HepG2 (cell line): ENCODE measurements around the gene VWCE. TPM values are rescaled to one million over a fixed set of nuclear protein-coding genes. Genes with fewer than 3 reads are reported as not detected.
A peak's percentile ranks its signal among the peaks of the same experiment; 100 is the strongest.

Experiments used
- CBX1 ChIP-seq: IDR thresholded peaks from one replicate; pipeline ENCODE4 v1.6.1; 2016; ENCODE audit warnings: antibody characterized with exemption, low read depth
- CCDC6 ChIP-seq: sonication (generic); formaldehyde crosslinking; IDR thresholded peaks from 2 replicates; pipeline ENCODE4 v1.8.1; 2022; ENCODE audit warnings: mild to moderate bottlenecking, missing genetic modification reagents, moderate library complexity
- EP300 ChIP-seq, 3 experiments: sonication (generic) in 1 of 3; formaldehyde crosslinking in 1 of 3; IDR thresholded peaks; 2 replicates each; pipeline versions ENCODE4 v1.5.1 to v1.6.1; 2011 to 2020; ENCODE audit warnings: low read depth in 2 of 3, low read length in 2 of 3, borderline replicate concordance in 1 of 3, improper control_type of control experiment in 1 of 3, mild to moderate bottlenecking in 1 of 3, missing genetic modification reagents in 1 of 3, moderate library complexity in 1 of 3
- GRHL1 ChIP-seq: sonication (generic); formaldehyde crosslinking; conservative IDR thresholded peaks from 2 replicates; pipeline ENCODE4 v1.8.0; 2022; ENCODE audit warnings: missing genetic modification reagents
- HIC2 ChIP-seq: sonication (generic); formaldehyde crosslinking; IDR thresholded peaks from 2 replicates; pipeline ENCODE4 v1.9.0; 2022; ENCODE audit warnings: low read depth, missing genetic modification reagents
- MTERF4 ChIP-seq: sonication (generic); formaldehyde crosslinking; IDR thresholded peaks from 2 replicates; pipeline ENCODE4 v1.8.0; 2023; ENCODE audit warnings: mild to moderate bottlenecking, missing genetic modification reagents
- MXD1 ChIP-seq: sonication (generic); formaldehyde crosslinking; IDR thresholded peaks from 2 replicates; pipeline ENCODE4 v1.4.0; 2020; ENCODE audit warnings: mild to moderate bottlenecking, missing genetic modification reagents
- MYNN ChIP-seq: sonication (generic); formaldehyde crosslinking; IDR thresholded peaks from 2 replicates; pipeline ENCODE4 v1.4.0; 2020; ENCODE audit warnings: mild to moderate bottlenecking, low read depth, missing genetic modification reagents
- POLR2A ChIP-seq, 2 experiments: IDR thresholded peaks; 2 replicates each; pipeline ENCODE4 v1.6.1; 2011; ENCODE audit warnings: low read depth in 2 of 2, low read length in 2 of 2, mild to moderate bottlenecking in 1 of 2, moderate library complexity in 1 of 2; ENCODE audit not compliant: insufficient read depth in 1 of 2
- PTBP1 ChIP-seq: fragments of 200-400 bp; formaldehyde crosslinking; IDR thresholded peaks from 2 replicates; pipeline ENCODE4 v1.6.1; 2018; ENCODE audit warnings: low read length, low read depth; ENCODE audit not compliant: poor library complexity, severe bottlenecking
- RCOR2 ChIP-seq: IDR thresholded peaks from 2 replicates; pipeline ENCODE4 v1.6.1; 2016; ENCODE audit warnings: missing biosample characterization, missing genetic modification reagents
- RXRA ChIP-seq: sonication (generic); formaldehyde crosslinking; IDR thresholded peaks from 2 replicates; pipeline ENCODE4 v1.5.1; 2020; ENCODE audit warnings: missing genetic modification reagents
- USF2 ChIP-seq, 2 experiments: sonication (generic) in 1 of 2; formaldehyde crosslinking in 1 of 2; IDR thresholded peaks; 2 replicates each; pipeline versions ENCODE4 v1.5.1 to v1.6.1; 2011 to 2020; ENCODE audit warnings: borderline replicate concordance in 1 of 2, low read depth in 1 of 2, low read length in 1 of 2, mild to moderate bottlenecking in 1 of 2, missing genetic modification reagents in 1 of 2, moderate library complexity in 1 of 2
- ZNF230 ChIP-seq: sonication (generic); formaldehyde crosslinking; IDR thresholded peaks from 2 replicates; pipeline ENCODE4 v1.4.0; 2020; ENCODE audit warnings: mild to moderate bottlenecking, missing genetic modification reagents
- ZNF253 ChIP-seq: sonication (generic); formaldehyde crosslinking; IDR thresholded peaks from 2 replicates; pipeline ENCODE4 v1.8.0; 2022; ENCODE audit warnings: mild to moderate bottlenecking, missing genetic modification reagents, borderline replicate concordance
- ZNF784 ChIP-seq: sonication (generic); formaldehyde crosslinking; IDR thresholded peaks from 2 replicates; pipeline ENCODE4 v1.5.1; 2020; ENCODE audit warnings: missing genetic modification reagents, mild to moderate bottlenecking, borderline replicate concordance
- polyA plus RNA-seq, 8 experiments: library from polyadenylated mRNA; depleted of rRNA in 3 of 8; stranded (reverse) in 7 of 8; unstranded in 1 of 8; fragments of >200 nt; fragmentation: Illumina TruSeq in 4 of 8; extraction: Trizol in 4 of 8; gene quantifications; 2 replicates each; pipeline versions ENCODE4 v1.2.1 to v1.2.3, GENCODE V29; 2011 to 2016; ENCODE audit warnings: low read depth in 4 of 8, missing spikeins in 1 of 8, mixed read lengths in 1 of 8; ENCODE audit not compliant: insufficient read depth in 1 of 8
- total RNA-seq, 5 experiments: library from RNA; depleted of rRNA; stranded (reverse); fragments of >200 nt; fragmentation: Illumina TruSeq; extraction: Trizol; gene quantifications; 2 replicates each; pipeline ENCODE4 v1.2.3, GENCODE V29; 2016; ENCODE audit warnings: low read depth in 1 of 5
- TF ChIP-seq, protein P1 (sequence below): sonication (generic); IDR thresholded peaks from 2 replicates; pipeline ENCODE4 v1.6.1; 2016; ENCODE audit warnings: low read depth, borderline replicate concordance
- TF ChIP-seq, protein P2 (sequence below): sonication (generic); formaldehyde crosslinking; IDR thresholded peaks from 2 replicates; pipeline ENCODE4 v1.8.1; 2023; ENCODE audit warnings: missing genetic modification reagents, inconsistent platforms, borderline replicate concordance

VWCE gene
- total and polyA plus RNA-seq, 2 of the 13 experiments (the other 11 are each of a cell fraction or from before 2014, with no cell fraction given): 27.6 to 58.3 TPM

DNA sequence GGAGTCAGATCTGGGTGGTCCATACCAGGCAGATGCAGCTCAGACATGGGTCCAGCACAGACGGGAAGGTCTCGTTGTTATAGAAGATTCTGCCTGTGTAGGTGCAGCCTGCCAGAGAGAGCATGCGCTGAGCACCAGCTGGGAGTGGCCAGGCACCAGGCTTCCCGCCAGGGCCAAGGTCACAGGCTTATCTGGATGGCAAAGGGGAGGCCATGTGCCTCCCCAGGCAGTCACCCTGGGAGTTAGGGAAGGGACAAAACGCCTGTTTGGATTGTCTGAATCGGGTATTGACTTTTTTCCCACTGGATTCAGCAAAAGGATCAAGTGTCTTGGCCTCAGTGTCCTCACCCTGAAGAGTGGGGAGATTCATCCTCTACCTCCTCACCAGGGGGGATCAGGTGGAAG, 27.7 kb downstream of the VWCE start (continued):
- no peak; the same call in 1 of the 2 replicates for TF ChIP-seq HIC2 (CRISPR knock-in tag)
- peak; percentile 71; the same call in 1 of the 2 replicates for TF ChIP-seq RXRA (CRISPR knock-in tag)
- TF ChIP-seq EP300 (IDR thresholded peaks at IDR 0.05; ENCODE audit: low read depth in 2 of 2, low read length in 2 of 2): no peak
- no peak for TF ChIP-seq EP300 (CRISPR knock-in tag; IDR thresholded peaks at IDR 0.05; ENCODE audit: borderline replicate concordance)
- TF ChIP-seq USF2 (IDR thresholded peaks at IDR 0.05; ENCODE audit: low read depth, low read length): no peak
- TF ChIP-seq USF2 (CRISPR knock-in tag; IDR thresholded peaks at IDR 0.05; ENCODE audit: borderline replicate concordance): no peak
- TF ChIP-seq PTBP1: no peak
- no peak for TF ChIP-seq MTERF4 (CRISPR knock-in tag)
- TF ChIP-seq, protein P1, sequence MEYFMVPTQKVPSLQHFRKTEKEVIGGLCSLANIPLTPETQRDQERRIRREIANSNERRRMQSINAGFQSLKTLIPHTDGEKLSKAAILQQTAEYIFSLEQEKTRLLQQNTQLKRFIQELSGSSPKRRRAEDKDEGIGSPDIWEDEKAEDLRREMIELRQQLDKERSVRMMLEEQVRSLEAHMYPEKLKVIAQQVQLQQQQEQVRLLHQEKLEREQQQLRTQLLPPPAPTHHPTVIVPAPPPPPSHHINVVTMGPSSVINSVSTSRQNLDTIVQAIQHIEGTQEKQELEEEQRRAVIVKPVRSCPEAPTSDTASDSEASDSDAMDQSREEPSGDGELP: peak; percentile 72; the same call in 1 of the 2 replicates
- no peak for TF ChIP-seq ZNF253 (CRISPR knock-in tag)
- TF ChIP-seq MYNN (CRISPR knock-in tag): no peak
- no peak for TF ChIP-seq RCOR2 (CRISPR knock-in tag)
- no peak for TF ChIP-seq MXD1 (CRISPR knock-in tag)
- TF ChIP-seq, protein P2, sequence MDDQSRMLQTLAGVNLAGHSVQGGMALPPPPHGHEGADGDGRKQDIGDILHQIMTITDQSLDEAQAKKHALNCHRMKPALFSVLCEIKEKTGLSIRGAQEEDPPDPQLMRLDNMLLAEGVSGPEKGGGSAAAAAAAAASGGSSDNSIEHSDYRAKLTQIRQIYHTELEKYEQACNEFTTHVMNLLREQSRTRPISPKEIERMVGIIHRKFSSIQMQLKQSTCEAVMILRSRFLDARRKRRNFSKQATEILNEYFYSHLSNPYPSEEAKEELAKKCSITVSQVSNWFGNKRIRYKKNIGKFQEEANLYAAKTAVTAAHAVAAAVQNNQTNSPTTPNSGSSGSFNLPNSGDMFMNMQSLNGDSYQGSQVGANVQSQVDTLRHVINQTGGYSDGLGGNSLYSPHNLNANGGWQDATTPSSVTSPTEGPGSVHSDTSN: no peak
- no peak for TF ChIP-seq CBX1
- TF ChIP-seq ZNF230 (CRISPR knock-in tag): no peak
- no peak for TF ChIP-seq CCDC6
- TF ChIP-seq ZNF784: no peak
- TF ChIP-seq POLR2A (IDR thresholded peaks at IDR 0.05; ENCODE audit: insufficient read depth in 1 of 2, low read depth in 2 of 2, low read length in 2 of 2): peak in 1 of 2 experiments; percentile 77; a peak in 2 of 4 replicates
- TF ChIP-seq GRHL1 (CRISPR knock-in tag): no peak
